Central memory CD4-positive, alpha-beta T cell (primary cell): Measurements from ENCODE around the gene GFOD1.
A peak's percentile ranks its signal among the peaks of the same experiment; 100 is the strongest.

ENCODE experiments used
- DNase-seq: peaks from one replicate; pipeline ENCODE4 v3.0.0; 2022
- total RNA-seq, 3 experiments: gene quantifications; one replicate each; lab custom pipeline; 2026; lab: John Stamatoyannopoulos, UW

Gene GFOD1
- total RNA-seq = 2.1 to 45.7 (median 3.2) reads per million in 3 experiments

- peak; percentile 55 for DNase-seq
These were observed at the start of gene GFOD1 for GRCh38 chr6:13487122-13488014. Gene GFOD1 (minus strand): TSS chr6:13487600. CDS start chr6:13486890, 710 bp downstream.

- DNase-seq = no peak
These were observed 49.6 kb upstream of the GFOD1 start for GRCh38 chr6:13536796-13537526.

GRCh38 chr6:13535306-13535705 is 47.9 kb upstream of the GFOD1 start:
- DNase-seq = no peak

GRCh38 chr6:13534536-13534935 is 47.1 kb upstream of the GFOD1 start:
- DNase-seq = no peak

- no peak for DNase-seq
These were observed 44.6 kb upstream of the GFOD1 start for GRCh38 chr6:13531956-13532355.

GRCh38 chr6:13528777-13529343 is 41.5 kb upstream of the GFOD1 start:
- no peak for DNase-seq

GRCh38 chr6:13528232-13528631 is 40.8 kb upstream of the GFOD1 start:
- no peak for DNase-seq

- no peak for DNase-seq
These were observed 40.3 kb upstream of the GFOD1 start for GRCh38 chr6:13527671-13528056.

GRCh38 chr6:13526727-13527670 is 39.6 kb upstream of the GFOD1 start:
- DNase-seq = no peak

GRCh38 chr6:13526357-13526726 is 38.9 kb upstream of the GFOD1 start:
- DNase-seq = no peak

- DNase-seq = no peak
These were observed 37.6 kb upstream of the GFOD1 start for GRCh38 chr6:13524801-13525508.

GRCh38 chr6:13523826-13524622 is 36.6 kb upstream of the GFOD1 start:
- DNase-seq = no peak

GRCh38 chr6:13522656-13523055 is 35.3 kb upstream of the GFOD1 start:
- DNase-seq = no peak

- no peak for DNase-seq
These were observed 32.4 kb upstream of the GFOD1 start for GRCh38 chr6:13519839-13520238.

- no peak for DNase-seq
These were observed 29.7 kb upstream of the GFOD1 start for GRCh38 chr6:13517116-13517515.

- DNase-seq = no peak
These were observed 28.5 kb upstream of the GFOD1 start for GRCh38 chr6:13515912-13516311.

- no peak for DNase-seq
These were observed 26.5 kb upstream of the GFOD1 start for GRCh38 chr6:13513626-13514502.

- DNase-seq = no peak
These were observed 25.5 kb upstream of the GFOD1 start for GRCh38 chr6:13512900-13513299.

- no peak for DNase-seq
These were observed 24.7 kb upstream of the GFOD1 start for GRCh38 chr6:13511913-13512717.
